Loucy (cell line): ENCODE results near the gene GNA14.

Experiments
- H2AFZ ChIP-seq: fragments of 200-600 bp; sonication (generic); 2 replicates; pipeline ENCODE4 v1.6.0; 2016; ENCODE audit warnings: antibody characterized with exemption, mild to moderate bottlenecking, low read length, moderate library complexity
- H3F3A ChIP-seq: fragments of 200-600 bp; 2 replicates; pipeline ENCODE4 v1.6.0; 2016; ENCODE audit warnings: antibody characterized with exemption, low read depth, mild to moderate bottlenecking
- H3K27me3 ChIP-seq: fragments of 200-600 bp; sonication (generic); 2 replicates; pipeline ENCODE4 v1.6.1; 2014; ENCODE audit warnings: low read length, mild to moderate bottlenecking; ENCODE audit not compliant: insufficient read depth, poor library complexity, severe bottlenecking
- H3K36me3 ChIP-seq: fragments of 200-600 bp; sonication (generic); 2 replicates; pipeline ENCODE4 v1.6.1; 2016; ENCODE audit warnings: low read length; ENCODE audit not compliant: insufficient read depth
- H3K4me1 ChIP-seq: fragments of 200-600 bp; sonication (generic); 2 replicates; pipeline ENCODE4 v1.5.1; 2014; ENCODE audit warnings: low read length, mild to moderate bottlenecking; ENCODE audit not compliant: insufficient read depth, poor library complexity, severe bottlenecking
- H3K4me2 ChIP-seq: fragments of 200-600 bp; sonication (generic); 2 replicates; pipeline ENCODE4 v1.6.0; 2014; ENCODE audit warnings: antibody characterized with exemption, low read length, low read depth, mild to moderate bottlenecking; ENCODE audit not compliant: poor library complexity, severe bottlenecking
- H3K4me3 ChIP-seq: fragments of 200-600 bp; sonication (generic); 2 replicates; pipeline ENCODE4 v1.5.1; 2014; ENCODE audit warnings: low read length, mild to moderate bottlenecking, mixed read lengths; ENCODE audit not compliant: poor library complexity, severe bottlenecking
- H3K79me2 ChIP-seq: fragments of 200-600 bp; sonication (generic); 2 replicates; pipeline ENCODE4 v1.6.1; 2014; ENCODE audit warnings: low read length; ENCODE audit not compliant: insufficient read depth
- H3K9ac ChIP-seq: fragments of 200-600 bp; sonication (generic); 2 replicates; pipeline ENCODE4 v1.6.0; 2014; ENCODE audit warnings: mild to moderate bottlenecking, low read depth, low read length, moderate library complexity; ENCODE audit not compliant: poor library complexity, severe bottlenecking
- H3K9me2 ChIP-seq: fragments of 200-600 bp; sonication (generic); replicated peaks from 2 replicates; pipeline ENCODE4 v1.6.1; 2016; ENCODE audit warnings: low read depth, low read length, mixed read lengths
- H3K9me3 ChIP-seq: fragments of 200-600 bp; sonication (generic); 2 replicates; pipeline ENCODE4 v1.6.1; 2014; ENCODE audit warnings: mild to moderate bottlenecking, antibody characterized with exemption, low read length, low read depth; ENCODE audit not compliant: insufficient read depth
- H4K20me1 ChIP-seq: fragments of 200-600 bp; sonication (generic); 2 replicates; pipeline ENCODE4 v1.6.0; 2014; ENCODE audit warnings: antibody characterized with exemption, low read length, mild to moderate bottlenecking; ENCODE audit not compliant: insufficient read depth, poor library complexity, severe bottlenecking
- CTCF ChIP-seq: fragments of 200-600 bp; sonication (generic); conservative IDR thresholded peaks from 2 replicates; pipeline ENCODE4 v1.5.1; 2014; ENCODE audit warnings: mild to moderate bottlenecking, antibody characterized with exemption, low read length
- EZH2phosphoT487 ChIP-seq: fragments of 200-600 bp; IDR thresholded peaks from 2 replicates; pipeline ENCODE4 v1.6.1; 2018; ENCODE audit warnings: antibody characterized with exemption, mild to moderate bottlenecking, moderate library complexity, borderline replicate concordance

The GNA14 gene

DNA sequence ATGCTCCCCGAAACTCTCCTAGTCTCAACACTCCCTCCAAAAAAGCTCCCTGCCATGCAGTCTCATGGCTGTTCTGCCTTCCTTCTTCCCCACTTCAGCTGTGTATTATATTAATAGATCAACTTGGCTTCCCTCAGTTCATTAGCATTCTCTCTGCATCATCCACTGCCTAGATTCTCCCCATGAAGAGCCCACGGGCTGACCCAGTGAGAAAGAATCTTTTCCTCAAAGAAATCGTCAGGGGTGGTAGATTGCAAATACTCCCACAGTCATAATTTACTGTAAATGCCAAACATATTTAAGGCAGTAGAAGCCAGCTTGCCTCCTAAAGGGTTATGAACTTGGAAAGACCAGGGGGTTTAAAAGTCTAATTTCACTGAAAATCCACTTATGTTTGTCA lies 33.5 kb downstream of the GNA14 start:
- no peaks in the 10 kb centered on the region for H4K20me1 ChIP-seq
- no peak overlapping the region for H3K4me2 ChIP-seq
- no peak overlapping the region for H3K4me3 ChIP-seq
- H2AFZ ChIP-seq, result no peak overlapping the region
- no peaks in the 10 kb centered on the region for H3K36me3 ChIP-seq
- H3K4me1 ChIP-seq, result no peaks in the 10 kb centered on the region
- H3K27me3 ChIP-seq, result no peaks in the 10 kb centered on the region
- H3K9ac ChIP-seq, result no peak overlapping the region
- H3K9me2 ChIP-seq, result no peaks in the 10 kb centered on the region
- TF ChIP-seq CTCF, result no peak
- TF ChIP-seq EZH2phosphoT487, result no peak
- H3K79me2 ChIP-seq, result no peaks in the 10 kb centered on the region
- H3K9me3 ChIP-seq, result no peaks in the 10 kb centered on the region
- no peaks in the 10 kb centered on the region for H3F3A ChIP-seq

GRCh38 chr9:77606526-77606925 lies 41.6 kb downstream of the GNA14 start:
- TF ChIP-seq EZH2phosphoT487 (no peak), CTCF (no peak)
- Histone ChIP-seq H3K4me2 (no peak overlapping the region), H3K4me3 (no peak overlapping the region), H3K9me3 (no peaks in the 10 kb centered on the region), H3F3A (no peaks in the 10 kb centered on the region), H3K9me2 (no peaks in the 10 kb centered on the region), H3K79me2 (no peaks in the 10 kb centered on the region), H3K4me1 (peaks cover 4% of the 10 kb centered on the region), H3K36me3 (no peaks in the 10 kb centered on the region), H3K9ac (no peak overlapping the region), H3K27me3 (no peaks in the 10 kb centered on the region), H2AFZ (no peak overlapping the region), H4K20me1 (no peaks in the 10 kb centered on the region)

DNA sequence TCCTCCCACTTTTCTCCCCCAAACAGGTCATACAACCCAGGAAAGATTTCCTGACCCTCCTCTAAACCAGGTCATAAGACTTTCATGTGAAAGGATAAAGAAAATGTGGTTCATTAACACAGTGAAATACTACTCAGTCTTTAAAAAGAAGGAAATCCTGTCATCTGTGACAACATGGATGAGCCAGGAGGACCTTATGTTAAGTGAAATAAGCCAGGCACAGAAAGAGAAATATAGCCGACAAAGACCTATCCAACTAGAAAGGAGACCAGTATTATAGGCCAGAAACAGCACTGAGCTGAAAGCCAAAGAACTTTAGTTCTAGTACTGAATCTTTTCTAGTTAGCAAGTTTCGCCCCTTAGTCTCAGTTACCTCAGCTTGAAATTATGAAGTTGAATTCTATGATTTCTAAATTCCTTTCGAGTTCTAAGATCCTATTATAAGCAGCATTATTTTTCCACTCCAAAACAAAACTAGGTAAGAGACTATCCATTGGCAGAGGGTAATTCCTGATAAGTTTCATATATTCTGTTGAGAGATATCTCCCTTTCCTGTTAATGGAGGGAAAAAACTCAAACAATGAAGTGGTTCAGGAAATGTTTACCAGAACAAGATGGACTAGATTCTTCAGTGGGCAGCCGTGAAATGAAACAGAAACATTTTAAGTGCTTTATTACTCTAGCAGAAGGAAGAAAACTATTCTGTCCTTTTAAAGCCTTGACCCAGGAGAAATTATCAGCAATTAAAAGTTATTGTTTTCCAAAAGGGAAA lies 42.5 kb downstream of the GNA14 start:
- no peak for TF ChIP-seq CTCF
- TF ChIP-seq EZH2phosphoT487, result no peak
- no peaks in the 10 kb centered on the region for H3F3A ChIP-seq
- no peaks in the 10 kb centered on the region for H3K9me3 ChIP-seq
- no peak overlapping the region for H2AFZ ChIP-seq
- H3K9ac ChIP-seq, result no peak overlapping the region
- peaks cover 4% of the 10 kb centered on the region for H3K4me1 ChIP-seq
- no peaks in the 10 kb centered on the region for H4K20me1 ChIP-seq
- H3K4me3 ChIP-seq, result no peak overlapping the region
- no peaks in the 10 kb centered on the region for H3K36me3 ChIP-seq
- H3K79me2 ChIP-seq, result no peaks in the 10 kb centered on the region
- no peak overlapping the region for H3K4me2 ChIP-seq
- no peaks in the 10 kb centered on the region for H3K9me2 ChIP-seq
- no peaks in the 10 kb centered on the region for H3K27me3 ChIP-seq
